Endothelial cell (in vitro differentiated cells): ENCODE results near the gene MORN4. TPM values are rescaled to one million over a fixed set of nuclear protein-coding genes. Genes with fewer than 3 reads are reported as not detected.
"Not testable (repeated sequence)": the region's sequence is repeated elsewhere in the genome, so short reads cannot be mapped to it uniquely, and the experiment has no call there.

ENCODE experiments used
- DNase-seq: peaks from one replicate; pipeline ENCODE4 v3.0.0; 2021; ENCODE audit warnings: low spot score
- H3K27ac Mint-ChIP-seq: one replicate; pipeline ENCODE4 v1.8.0; 2021; ENCODE audit warnings: mixed read lengths, inconsistent platforms; ENCODE audit not compliant: unreplicated experiment
- H3K27me3 Mint-ChIP-seq: one replicate; pipeline ENCODE4 v1.8.0; 2021; ENCODE audit warnings: mild to moderate bottlenecking, moderate library complexity, mixed read lengths, inconsistent platforms; ENCODE audit not compliant: unreplicated experiment
- H3K36me3 Mint-ChIP-seq: one replicate; pipeline ENCODE4 v1.8.0; 2021; ENCODE audit warnings: mild to moderate bottlenecking, low read depth, mixed read lengths, inconsistent platforms; ENCODE audit not compliant: unreplicated experiment
- H3K4me1 Mint-ChIP-seq: one replicate; pipeline ENCODE4 v1.8.0; 2021; ENCODE audit warnings: mild to moderate bottlenecking, mixed read lengths, inconsistent platforms; ENCODE audit not compliant: unreplicated experiment
- H3K4me3 Mint-ChIP-seq: one replicate; pipeline ENCODE4 v1.8.0; 2021; ENCODE audit warnings: mild to moderate bottlenecking, mixed read lengths, inconsistent platforms; ENCODE audit not compliant: unreplicated experiment
- H3K9me3 Mint-ChIP-seq: one replicate; pipeline ENCODE4 v1.8.0; 2021; ENCODE audit warnings: mixed read lengths, inconsistent platforms; ENCODE audit not compliant: unreplicated experiment
- total RNA-seq: library from RNA; stranded (reverse); fragmentation: NEBNext Ultra II Directional; extraction: Animal tissue kit (Norgen Biotek cat#: 25700); gene quantifications from one replicate; pipeline ENCODE4 v1.2.1, GENCODE V29; 2021; ENCODE audit not compliant: unreplicated experiment
- TF ChIP-seq, protein P1 (sequence below): fragments of 200-600 bp; sonication (generic); IDR thresholded peaks from one replicate; pipeline ENCODE4 v1.5.0; 2021; ENCODE audit warnings: antibody characterized with exemption; ENCODE audit not compliant: unreplicated experiment

MORN4 gene
- total RNA-seq, 1 donor from 2014 or later, result 10.9 TPM

DNA sequence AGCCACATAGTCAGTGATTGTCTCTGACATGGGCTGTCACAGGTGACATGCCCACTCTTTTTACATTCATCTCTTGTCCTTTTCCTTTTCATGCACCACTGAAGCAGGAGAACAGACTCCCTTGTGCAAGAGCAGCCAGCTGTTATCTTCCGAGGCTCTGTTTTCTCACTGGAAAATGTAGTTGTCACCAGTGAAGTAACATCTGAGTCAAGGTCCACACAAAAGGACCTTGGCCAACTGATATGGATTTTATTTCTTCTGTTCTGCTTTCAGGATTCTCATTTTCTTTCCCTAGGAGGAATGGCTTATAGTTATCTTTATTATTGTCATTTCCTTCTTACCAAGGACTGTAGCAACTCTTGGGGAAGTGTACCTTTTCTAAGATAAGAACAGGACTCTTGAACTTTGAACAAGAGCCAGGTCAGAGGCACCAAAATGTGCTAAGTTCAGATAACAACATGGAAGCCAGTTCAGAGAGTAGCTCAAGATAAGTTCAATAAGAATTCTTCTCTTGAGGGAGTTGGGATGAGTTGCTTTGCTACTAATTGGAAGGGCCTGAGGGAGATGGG, 31.1 kb upstream of the MORN4 start:
- no peak overlapping the region for H3K27ac Mint-ChIP-seq
- DNase-seq, result no peak
- no peaks in the 10 kb centered on the region for H3K27me3 Mint-ChIP-seq
- no peak overlapping the region for H3K4me3 Mint-ChIP-seq
- peaks cover 40% of the 10 kb centered on the region for H3K36me3 Mint-ChIP-seq
- no peaks in the 10 kb centered on the region for H3K4me1 Mint-ChIP-seq
- H3K9me3 Mint-ChIP-seq, result no peaks in the 10 kb centered on the region
- TF ChIP-seq, protein P1, sequence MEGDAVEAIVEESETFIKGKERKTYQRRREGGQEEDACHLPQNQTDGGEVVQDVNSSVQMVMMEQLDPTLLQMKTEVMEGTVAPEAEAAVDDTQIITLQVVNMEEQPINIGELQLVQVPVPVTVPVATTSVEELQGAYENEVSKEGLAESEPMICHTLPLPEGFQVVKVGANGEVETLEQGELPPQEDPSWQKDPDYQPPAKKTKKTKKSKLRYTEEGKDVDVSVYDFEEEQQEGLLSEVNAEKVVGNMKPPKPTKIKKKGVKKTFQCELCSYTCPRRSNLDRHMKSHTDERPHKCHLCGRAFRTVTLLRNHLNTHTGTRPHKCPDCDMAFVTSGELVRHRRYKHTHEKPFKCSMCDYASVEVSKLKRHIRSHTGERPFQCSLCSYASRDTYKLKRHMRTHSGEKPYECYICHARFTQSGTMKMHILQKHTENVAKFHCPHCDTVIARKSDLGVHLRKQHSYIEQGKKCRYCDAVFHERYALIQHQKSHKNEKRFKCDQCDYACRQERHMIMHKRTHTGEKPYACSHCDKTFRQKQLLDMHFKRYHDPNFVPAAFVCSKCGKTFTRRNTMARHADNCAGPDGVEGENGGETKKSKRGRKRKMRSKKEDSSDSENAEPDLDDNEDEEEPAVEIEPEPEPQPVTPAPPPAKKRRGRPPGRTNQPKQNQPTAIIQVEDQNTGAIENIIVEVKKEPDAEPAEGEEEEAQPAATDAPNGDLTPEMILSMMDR, result no peak

DNA sequence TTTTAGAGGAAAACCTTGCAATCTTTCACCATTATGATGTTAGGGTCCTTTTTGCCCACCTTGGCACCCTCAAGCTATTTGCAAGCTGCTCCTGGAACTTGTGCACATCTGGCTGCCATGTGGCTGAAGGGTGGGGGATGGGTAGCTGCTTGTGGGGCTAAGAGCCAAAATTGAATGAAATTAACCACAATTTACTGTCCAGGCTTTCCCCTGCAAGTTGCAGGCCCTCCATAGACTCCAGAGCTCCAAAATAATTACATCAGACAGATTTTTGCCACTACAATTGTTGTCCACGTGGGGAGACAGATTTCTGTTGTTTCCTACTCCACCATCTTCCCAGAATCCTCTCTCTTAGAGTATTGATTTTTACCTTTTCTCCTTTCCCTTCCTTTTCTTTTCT, 26.3 kb upstream of the MORN4 start:
- no peak for DNase-seq
- H3K27me3 Mint-ChIP-seq, result no peaks in the 10 kb centered on the region
- H3K36me3 Mint-ChIP-seq, result peaks cover 33% of the 10 kb centered on the region

DNA sequence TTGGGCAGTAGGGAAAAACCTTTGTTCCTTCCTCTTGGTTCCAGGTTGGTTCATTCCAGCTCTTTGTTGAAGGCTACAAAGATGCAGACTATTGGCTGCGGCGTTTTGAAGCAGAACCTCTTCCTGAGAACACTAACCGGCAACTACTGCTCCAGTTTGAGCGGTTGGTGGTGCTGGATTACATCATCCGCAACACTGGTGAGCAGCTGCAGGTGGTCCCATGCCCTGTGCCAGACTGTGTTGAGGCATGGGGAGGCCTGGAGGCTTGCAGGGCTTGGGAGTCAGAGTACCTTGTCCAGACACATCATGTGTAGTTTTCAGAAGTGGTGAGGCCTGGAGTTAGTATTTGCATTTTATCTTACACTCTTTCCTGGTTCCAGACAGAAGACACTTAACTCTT, 23.5 kb upstream of the MORN4 start:
- H3K27ac Mint-ChIP-seq, result no peak overlapping the region
- TF ChIP-seq, protein P1, result no peak
- H3K9me3 Mint-ChIP-seq, result no peaks in the 10 kb centered on the region
- no peaks in the 10 kb centered on the region for H3K27me3 Mint-ChIP-seq
- no peak overlapping the region for H3K4me3 Mint-ChIP-seq
- H3K36me3 Mint-ChIP-seq, result peaks cover 28% of the 10 kb centered on the region
- no peaks in the 10 kb centered on the region for H3K4me1 Mint-ChIP-seq
- DNase-seq, result no peak

More for the DNA sequence above, 26.3 kb upstream of the MORN4 start:
- H3K4me3 Mint-ChIP-seq, result no peak overlapping the region
- H3K27ac Mint-ChIP-seq, result no peak overlapping the region
- TF ChIP-seq, protein P1, result no peak
- H3K9me3 Mint-ChIP-seq, result no peaks in the 10 kb centered on the region
- no peaks in the 10 kb centered on the region for H3K4me1 Mint-ChIP-seq

DNA sequence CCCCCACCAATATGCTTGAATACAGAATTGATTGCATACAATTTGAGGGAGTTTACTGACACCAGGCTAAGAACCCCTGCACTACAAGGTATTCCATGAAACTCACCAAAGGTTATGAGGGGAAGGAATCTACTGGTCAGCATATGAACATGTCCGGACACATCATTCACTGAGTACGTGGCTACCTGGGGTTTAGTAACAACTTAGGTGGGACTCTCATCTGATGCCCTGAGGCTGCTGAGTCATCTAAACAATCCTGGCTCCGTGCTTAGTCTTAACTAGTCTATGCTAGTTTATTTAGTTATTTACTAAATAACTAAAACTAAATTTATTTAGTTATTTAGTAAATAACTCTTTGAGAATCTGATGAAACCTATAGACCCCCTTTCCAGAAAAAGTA, 18.5 kb upstream of the MORN4 start:
- Mint-ChIP-seq H3K4me1 (peaks cover 9% of the 10 kb centered on the region), H3K4me3 (no peak overlapping the region), H3K27ac (no peak overlapping the region), H3K9me3 (no peaks in the 10 kb centered on the region), H3K27me3 (peaks cover 2% of the 10 kb centered on the region), H3K36me3 (peaks cover 38% of the 10 kb centered on the region)
- DNase-seq, result no peak
- TF ChIP-seq, protein P1, result no peak

DNA sequence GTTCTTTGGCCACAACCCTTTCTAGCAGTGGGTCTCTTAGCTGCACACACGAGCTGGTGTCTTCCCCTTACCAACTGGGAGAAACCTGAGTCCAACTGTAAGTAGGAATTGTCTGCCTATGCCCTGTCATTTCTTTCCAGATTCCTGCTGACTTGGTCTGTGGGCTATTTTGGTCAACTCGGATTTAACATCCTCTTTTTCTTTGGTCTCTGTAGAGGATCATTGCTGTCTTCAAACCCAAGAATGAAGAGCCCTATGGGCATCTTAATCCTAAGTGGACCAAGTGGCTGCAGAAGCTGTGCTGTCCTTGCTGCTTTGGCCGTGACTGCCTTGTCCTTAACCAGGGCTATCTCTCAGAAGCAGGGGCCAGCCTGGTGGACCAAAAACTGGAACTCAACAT, 17.4 kb upstream of the MORN4 start:
- peaks cover 32% of the 10 kb centered on the region for H3K36me3 Mint-ChIP-seq
- H3K27ac Mint-ChIP-seq, result no peak overlapping the region
- peaks cover 9% of the 10 kb centered on the region for H3K4me1 Mint-ChIP-seq
- no peak overlapping the region for H3K4me3 Mint-ChIP-seq
- DNase-seq, result no peak
- TF ChIP-seq, protein P1, result no peak
- H3K27me3 Mint-ChIP-seq, result peaks cover 2% of the 10 kb centered on the region
- no peaks in the 10 kb centered on the region for H3K9me3 Mint-ChIP-seq

DNA sequence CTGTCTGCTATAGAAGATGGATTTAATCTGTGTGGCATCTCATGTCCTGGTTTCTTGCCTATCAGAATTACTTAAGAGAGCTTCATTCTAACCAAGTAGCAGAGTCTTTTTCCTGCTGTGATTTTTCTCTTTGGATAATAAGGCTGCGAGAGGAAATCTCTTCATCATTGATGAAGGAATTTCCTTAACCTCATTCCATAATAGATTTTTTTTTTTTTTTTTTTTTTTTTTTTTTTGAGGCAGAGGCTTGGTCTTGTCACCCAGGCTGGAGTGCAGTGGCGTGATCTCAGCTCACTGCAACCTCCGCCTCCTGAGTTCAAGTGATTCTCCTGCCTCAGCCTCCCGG, 16.1 kb upstream of the MORN4 start:
- not testable (repeated sequence) for DNase-seq, H3K4me3 Mint-ChIP-seq, H3K9me3 Mint-ChIP-seq, H3K27ac Mint-ChIP-seq, H3K27me3 Mint-ChIP-seq, H3K4me1 Mint-ChIP-seq
- H3K36me3 Mint-ChIP-seq, result peaks cover 40% of the 10 kb centered on the region
